Measurements from ENCODE around the gene PIM1.

The PIM1 gene

GRCh38 chr6:37136821-37137200 is 33.1 kb upstream of the PIM1 start:
- no peak for DNase-seq (ENCODE audit: low read depth, low spot score)
- CTCF ChIA-PET, result interaction anchor here (0.9 to 2.1 kb wide), 4 partner anchors 33 to 118 kb away, joined by 4 to 6 read pairs (median 5); partner anchors contain the start of gene PIM1

GRCh38 chr6:37137201-37138090 is 32.5 kb upstream of the PIM1 start:
- ChIA-PET CTCF (interaction anchor here (0.9 to 2.1 kb wide), 5 partner anchors 33 to 119 kb away, joined by 4 to 6 read pairs (median 4); partner anchors contain the start of gene PIM1), POLR2A (interaction anchor here (0.6 to 1.0 kb wide), 4 partner anchors 9 to 85 kb away, joined by 3 to 5 read pairs (median 4); no protein-coding TSS in a partner anchor)
- H3K4me3 ChIP-seq (ENCODE audit: low read depth, low read length), result peak overlapping the region; percentile 50

More at GRCh38 chr6:37136821-37137200, 33.1 kb upstream of the PIM1 start:
- POLR2A ChIA-PET, result no interaction called here
- TF ChIP-seq CTCF (IDR thresholded peaks at IDR 0.05; ENCODE audit: insufficient read depth, low read length, missing control alignments), result no peak
- H3K4me3 ChIP-seq (ENCODE audit: low read depth, low read length), result peak overlapping the region; percentile 50

GRCh38 chr6:37138856-37139229 is 31.1 kb upstream of the PIM1 start:
- no peak for TF ChIP-seq CTCF (IDR thresholded peaks at IDR 0.05; ENCODE audit: insufficient read depth, low read length, missing control alignments)
- ChIA-PET CTCF (interaction anchor here (0.6 to 1.2 kb wide), 4 partner anchors 28 to 121 kb away, joined by 3 to 4 read pairs (median 4); no protein-coding TSS in a partner anchor), POLR2A (interaction anchor here (0.6 to 0.7 kb wide), 2 partner anchors 33 to 406 kb away, joined by 3 read pairs; no protein-coding TSS in a partner anchor)
- DNase-seq (ENCODE audit: low read depth, low spot score), result no peak
- H3K4me3 ChIP-seq (ENCODE audit: low read depth, low read length), result no peak overlapping the region

More at GRCh38 chr6:37137201-37138090, 32.5 kb upstream of the PIM1 start:
- TF ChIP-seq CTCF (IDR thresholded peaks at IDR 0.05; ENCODE audit: insufficient read depth, low read length, missing control alignments), result no peak
- peak; percentile 98 for DNase-seq (ENCODE audit: low read depth, low spot score)

GRCh38 chr6:37139230-37139962 is 30.6 kb upstream of the PIM1 start:
- TF ChIP-seq CTCF (IDR thresholded peaks at IDR 0.05; ENCODE audit: insufficient read depth, low read length, missing control alignments), result no peak
- POLR2A ChIA-PET, result interaction anchor here (0.6 to 0.7 kb wide), 2 partner anchors 32 to 406 kb away, joined by 3 read pairs; no protein-coding TSS in a partner anchor

GRCh38 chr6:37140145-37140544 is 29.8 kb upstream of the PIM1 start:
- ChIA-PET POLR2A (no interaction called here), CTCF (interaction anchor here (1.4 to 3.0 kb wide), 3 partner anchors 9 to 90 kb away, joined by 3 to 11 read pairs (median 6); no protein-coding TSS in a partner anchor)
- no peak overlapping the region for H3K4me3 ChIP-seq (ENCODE audit: low read depth, low read length)
- TF ChIP-seq CTCF (IDR thresholded peaks at IDR 0.05; ENCODE audit: insufficient read depth, low read length, missing control alignments), result no peak
- DNase-seq (ENCODE audit: low read depth, low spot score), result no peak

More at GRCh38 chr6:37139230-37139962, 30.6 kb upstream of the PIM1 start:
- H3K4me3 ChIP-seq (ENCODE audit: low read depth, low read length), result no peak overlapping the region
- CTCF ChIA-PET, result interaction anchor here (0.6 to 3.0 kb wide), 4 partner anchors 8 to 122 kb away, joined by 3 to 11 read pairs (median 4); no protein-coding TSS in a partner anchor
- DNase-seq (ENCODE audit: low read depth, low spot score), result no peak

Data from AG04449 (cell line).